Neural progenitor cell (in vitro differentiated cells): Measurements from ENCODE around the gene DNASE2. TPM values are rescaled to one million over a fixed set of nuclear protein-coding genes. Genes with fewer than 3 reads are reported as not detected.
A peak's percentile ranks its signal among the peaks of the same experiment; 100 is the strongest.

Source experiments
- DNase-seq: peaks from one replicate; pipeline ENCODE4 v3.0.0-alpha.2; 2016; ENCODE audit warnings: low spot score
- H2AFZ ChIP-seq: fragments of 200-600 bp; sonication (generic); replicated peaks from 2 replicates; pipeline ENCODE4 v1.6.1; 2016; ENCODE audit warnings: antibody characterized with exemption
- H3F3A ChIP-seq: fragments of 200-600 bp; sonication (generic); 2 replicates; pipeline ENCODE4 v1.6.1; 2016; ENCODE audit warnings: antibody characterized with exemption, low read depth
- H3K27ac ChIP-seq: fragments of 200-600 bp; sonication (generic); 2 replicates; pipeline ENCODE4 v1.5.1; 2016; ENCODE audit warnings: mild to moderate bottlenecking
- H3K27me3 ChIP-seq: fragments of 200-600 bp; sonication (generic); 2 replicates; pipeline ENCODE4 v1.6.1; 2016; ENCODE audit warnings: mild to moderate bottlenecking, moderate library complexity
- H3K36me3 ChIP-seq: fragments of 200-600 bp; sonication (generic); 2 replicates; pipeline ENCODE4 v1.5.1; 2016
- H3K4me1 ChIP-seq: fragments of 200-600 bp; sonication (generic); 2 replicates; pipeline ENCODE4 v1.6.1; 2016; ENCODE audit warnings: mixed run types
- H3K4me2 ChIP-seq: fragments of 200-600 bp; sonication (generic); 2 replicates; pipeline ENCODE4 v1.6.1; 2016
- H3K4me3 ChIP-seq: fragments of 200-600 bp; sonication (generic); 2 replicates; pipeline ENCODE4 v1.5.1; 2016
- H3K79me2 ChIP-seq: fragments of 200-600 bp; sonication (generic); 2 replicates; pipeline ENCODE4 v1.6.1; 2016; ENCODE audit warnings: low read depth
- H3K9ac ChIP-seq: fragments of 200-600 bp; sonication (generic); 2 replicates; pipeline ENCODE4 v1.6.1; 2016
- H3K9me3 ChIP-seq: fragments of 200-600 bp; sonication (generic); 2 replicates; pipeline ENCODE4 v1.5.1; 2016; ENCODE audit warnings: low read depth
- H4K20me1 ChIP-seq: fragments of 200-600 bp; sonication (generic); 2 replicates; pipeline ENCODE4 v1.6.1; 2016; ENCODE audit warnings: low read depth
- H3K27ac Mint-ChIP-seq: 3 replicates; pipeline ENCODE4 v1.8.0; 2021; ENCODE audit warnings: mixed read lengths
- H3K27me3 Mint-ChIP-seq: 2 replicates; pipeline ENCODE4 v1.8.0; 2022; ENCODE audit warnings: low read depth, mild to moderate bottlenecking, inconsistent platforms, moderate library complexity, mixed read lengths; ENCODE audit not compliant: insufficient read depth
- H3K36me3 Mint-ChIP-seq: 3 replicates; pipeline ENCODE4 v1.8.0; 2021; ENCODE audit warnings: mixed read lengths
- H3K4me1 Mint-ChIP-seq: 3 replicates; pipeline ENCODE4 v1.8.0; 2021; ENCODE audit warnings: mixed read lengths
- H3K4me3 Mint-ChIP-seq: 3 replicates; pipeline ENCODE4 v1.8.0; 2021; ENCODE audit warnings: mild to moderate bottlenecking, moderate library complexity, mixed read lengths
- H3K9me3 Mint-ChIP-seq: 3 replicates; pipeline ENCODE4 v1.8.0; 2020; ENCODE audit warnings: mixed read lengths
- EZH2 ChIP-seq: fragments of 200-600 bp; sonication (generic); IDR thresholded peaks from 2 replicates; pipeline ENCODE4 v1.6.1; 2017; ENCODE audit warnings: antibody characterized with exemption, mild to moderate bottlenecking, moderate library complexity
- EZH2phosphoT487 ChIP-seq: fragments of 200-600 bp; sonication (generic); IDR thresholded peaks from 2 replicates; pipeline ENCODE4 v1.6.1; 2017; ENCODE audit warnings: antibody characterized with exemption
- total RNA-seq: library from RNA; depleted of rRNA; stranded (reverse); fragments of >200 nt; gene quantifications from 2 replicates; pipeline ENCODE4 v1.2.3, GENCODE V29; 2015; ENCODE audit warnings: low replicate concordance
- TF ChIP-seq, protein P1 (sequence below): fragments of 200-600 bp; sonication (generic); IDR thresholded peaks from 2 replicates; pipeline ENCODE4 v1.5.1; 2017; ENCODE audit warnings: antibody characterized with exemption, mild to moderate bottlenecking

DNASE2 gene
- total RNA-seq, 1 donor from 2014 or later = 8.7 TPM

DNA sequence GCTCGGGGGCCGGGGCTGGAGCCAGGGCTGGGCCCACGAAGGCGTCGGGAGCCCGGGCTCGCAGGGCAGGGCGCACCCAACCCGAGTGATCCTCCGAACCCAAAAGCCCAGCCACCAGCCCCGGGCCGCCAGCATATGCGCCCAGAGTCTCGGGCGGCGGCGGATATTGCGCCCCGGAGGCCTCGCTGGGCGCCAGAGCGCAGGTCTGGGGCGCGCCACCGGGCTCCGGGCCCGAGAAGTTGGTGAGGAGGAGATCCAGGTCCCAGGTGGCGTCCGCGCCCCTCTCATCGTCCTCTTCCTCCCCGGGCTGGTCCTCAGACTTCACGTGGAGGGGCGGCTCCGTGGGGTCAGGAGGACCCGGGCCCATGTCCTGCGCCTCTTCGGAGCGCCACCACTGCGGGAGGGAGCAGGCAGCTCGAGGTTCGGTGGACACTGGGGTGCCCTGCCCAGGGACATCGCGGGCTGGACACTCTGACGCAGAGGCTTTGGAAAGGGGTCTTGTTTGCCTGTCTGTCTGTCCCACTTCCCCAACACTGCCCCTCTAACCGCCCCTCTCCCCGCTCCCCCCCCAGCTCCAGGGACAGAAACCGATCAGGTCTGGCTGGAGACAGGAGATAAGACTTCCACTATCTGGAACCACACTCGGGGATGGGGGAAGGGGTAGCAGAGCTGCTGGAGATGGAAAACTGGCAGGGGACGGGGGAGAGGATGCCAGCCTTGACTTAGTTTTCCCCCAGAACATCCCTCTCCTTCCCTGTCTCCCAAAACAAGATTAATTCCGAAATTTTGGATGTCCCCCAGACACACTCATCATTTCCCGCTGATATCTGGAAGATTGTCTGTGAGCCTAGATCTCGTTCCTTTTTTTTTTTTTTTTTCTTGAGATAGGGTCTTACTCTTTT, 4.8 kb upstream of the DNASE2 start:
- Histone ChIP-seq H3K9me3 (peaks cover 3% of the 10 kb centered on the region), H3K4me2 (peak overlapping the region; percentile 85), H3K27me3 (peaks cover 58% of the 10 kb centered on the region), H3K79me2 (peaks cover 4% of the 10 kb centered on the region), H3K36me3 (no peaks in the 10 kb centered on the region), H3K4me1 (peaks cover 3% of the 10 kb centered on the region), H2AFZ (peak overlapping the region; percentile 89), H3K27ac (no peak overlapping the region), H3K4me3 (peak overlapping the region; percentile 61), H3F3A (peaks cover 39% of the 10 kb centered on the region), H3K9ac (no peak overlapping the region), H4K20me1 (no peaks in the 10 kb centered on the region)
- H3K4me1 Mint-ChIP-seq = peaks cover 18% of the 10 kb centered on the region
- peak overlapping the region; percentile 71 for H3K4me3 Mint-ChIP-seq
- H3K27ac Mint-ChIP-seq = no peak overlapping the region
- no peak for TF ChIP-seq EZH2phosphoT487
- TF ChIP-seq, protein P1, sequence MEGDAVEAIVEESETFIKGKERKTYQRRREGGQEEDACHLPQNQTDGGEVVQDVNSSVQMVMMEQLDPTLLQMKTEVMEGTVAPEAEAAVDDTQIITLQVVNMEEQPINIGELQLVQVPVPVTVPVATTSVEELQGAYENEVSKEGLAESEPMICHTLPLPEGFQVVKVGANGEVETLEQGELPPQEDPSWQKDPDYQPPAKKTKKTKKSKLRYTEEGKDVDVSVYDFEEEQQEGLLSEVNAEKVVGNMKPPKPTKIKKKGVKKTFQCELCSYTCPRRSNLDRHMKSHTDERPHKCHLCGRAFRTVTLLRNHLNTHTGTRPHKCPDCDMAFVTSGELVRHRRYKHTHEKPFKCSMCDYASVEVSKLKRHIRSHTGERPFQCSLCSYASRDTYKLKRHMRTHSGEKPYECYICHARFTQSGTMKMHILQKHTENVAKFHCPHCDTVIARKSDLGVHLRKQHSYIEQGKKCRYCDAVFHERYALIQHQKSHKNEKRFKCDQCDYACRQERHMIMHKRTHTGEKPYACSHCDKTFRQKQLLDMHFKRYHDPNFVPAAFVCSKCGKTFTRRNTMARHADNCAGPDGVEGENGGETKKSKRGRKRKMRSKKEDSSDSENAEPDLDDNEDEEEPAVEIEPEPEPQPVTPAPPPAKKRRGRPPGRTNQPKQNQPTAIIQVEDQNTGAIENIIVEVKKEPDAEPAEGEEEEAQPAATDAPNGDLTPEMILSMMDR = peak; percentile 12
- H3K9me3 Mint-ChIP-seq = peaks cover 11% of the 10 kb centered on the region
- DNase-seq = peak; percentile 34
- peaks cover 4% of the 10 kb centered on the region for H3K36me3 Mint-ChIP-seq
- H3K27me3 Mint-ChIP-seq = peaks cover 50% of the 10 kb centered on the region

DNA sequence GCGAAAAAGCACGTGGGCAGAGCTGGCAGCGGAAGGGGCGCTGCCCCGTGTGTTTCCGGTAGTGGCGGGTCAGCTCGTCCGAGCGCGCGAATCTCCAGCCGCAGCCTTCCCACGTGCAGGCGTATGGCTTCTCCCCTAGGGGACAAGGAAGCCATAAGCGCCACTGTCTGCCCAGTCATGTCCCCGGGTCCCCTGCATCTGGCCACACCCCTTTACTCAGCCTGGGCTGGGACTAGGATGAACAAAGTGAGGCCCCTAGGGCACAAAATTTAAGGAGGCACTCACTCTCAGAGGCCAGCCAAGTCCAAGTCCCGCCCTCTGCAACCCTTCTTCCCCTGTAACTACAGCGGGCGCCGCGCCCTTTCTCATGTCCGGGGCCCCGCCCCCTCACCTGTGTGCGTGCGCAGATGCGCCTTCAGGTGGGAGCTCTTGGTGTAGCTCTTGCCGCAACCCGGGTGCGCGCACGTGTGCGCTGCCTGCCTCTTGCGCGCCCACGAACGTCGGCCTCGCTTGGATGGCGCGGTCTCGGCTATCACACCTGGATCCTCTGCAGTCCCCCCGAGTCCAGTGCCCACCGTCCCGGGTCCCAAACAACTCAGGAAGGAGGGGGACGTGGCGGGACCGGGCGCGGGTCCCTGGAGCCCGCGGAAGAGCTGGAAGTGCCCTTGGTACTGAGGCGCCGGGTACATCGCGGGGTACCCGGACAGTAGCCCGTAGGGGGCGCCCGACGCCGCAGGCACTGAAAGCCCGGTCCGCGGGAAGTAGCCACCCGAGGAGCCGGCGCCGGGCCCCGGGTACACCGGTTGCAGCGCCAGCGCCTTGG, 3.9 kb upstream of the DNASE2 start:
- peaks cover 66% of the 10 kb centered on the region for H3K27me3 ChIP-seq
- peaks cover 3% of the 10 kb centered on the region for H3K79me2 ChIP-seq
- H4K20me1 ChIP-seq = no peaks in the 10 kb centered on the region
- peak overlapping the region; percentile 85 for H3K4me2 ChIP-seq
- peak overlapping the region; percentile 61 for H3K4me3 ChIP-seq
- peak overlapping the region; percentile 89 for H2AFZ ChIP-seq
- Mint-ChIP-seq H3K36me3 (peaks cover 4% of the 10 kb centered on the region), H3K27ac (no peak overlapping the region), H3K4me1 (peaks cover 18% of the 10 kb centered on the region), H3K9me3 (peaks cover 11% of the 10 kb centered on the region), H3K27me3 (peaks cover 54% of the 10 kb centered on the region), H3K4me3 (peak overlapping the region; percentile 60)
- peaks cover 6% of the 10 kb centered on the region for H3K4me1 ChIP-seq
- no peak overlapping the region for H3K9ac ChIP-seq
- DNase-seq = peak; percentile 87
- H3F3A ChIP-seq = peaks cover 45% of the 10 kb centered on the region
- H3K27ac ChIP-seq = no peak overlapping the region
- TF ChIP-seq EZH2phosphoT487 (peak; percentile 29), EZH2 (peak; percentile 23)
- TF ChIP-seq, protein P1 = peak; percentile 72
- no peaks in the 10 kb centered on the region for H3K36me3 ChIP-seq
- peaks cover 3% of the 10 kb centered on the region for H3K9me3 ChIP-seq

DNA sequence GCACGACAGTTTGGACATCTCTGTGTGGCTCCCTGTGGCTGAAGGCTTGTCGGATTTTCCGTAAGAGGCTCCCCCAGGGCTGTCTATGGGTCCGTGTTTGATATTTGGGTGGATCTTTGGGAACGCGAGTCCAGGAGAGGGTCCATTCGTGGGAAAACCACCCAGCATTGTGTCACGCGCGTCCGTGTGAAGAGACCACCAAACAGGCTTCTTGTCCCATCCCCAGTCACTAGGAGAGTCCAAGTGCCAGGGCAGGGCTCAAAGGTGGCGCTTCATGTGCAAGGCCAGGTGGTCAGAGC, 3.3 kb upstream of the DNASE2 start:
- Histone ChIP-seq H3K4me3 (peak overlapping the region; percentile 61), H3F3A (peaks cover 42% of the 10 kb centered on the region), H3K27me3 (peaks cover 67% of the 10 kb centered on the region), H3K9ac (no peak overlapping the region), H3K4me1 (peaks cover 3% of the 10 kb centered on the region), H3K9me3 (peaks cover 3% of the 10 kb centered on the region), H2AFZ (peak overlapping the region; percentile 89), H3K36me3 (no peaks in the 10 kb centered on the region), H3K27ac (no peak overlapping the region), H4K20me1 (no peaks in the 10 kb centered on the region), H3K79me2 (no peaks in the 10 kb centered on the region), H3K4me2 (peak overlapping the region; percentile 85)
- H3K36me3 Mint-ChIP-seq = peaks cover 4% of the 10 kb centered on the region
- TF ChIP-seq, protein P1 = no peak
- TF ChIP-seq EZH2 (no peak), EZH2phosphoT487 (no peak)
- peaks cover 16% of the 10 kb centered on the region for H3K4me1 Mint-ChIP-seq
- H3K9me3 Mint-ChIP-seq = peaks cover 11% of the 10 kb centered on the region
- peak overlapping the region; percentile 55 for H3K4me3 Mint-ChIP-seq
- no peak for DNase-seq
- H3K27me3 Mint-ChIP-seq = peaks cover 54% of the 10 kb centered on the region
- no peak overlapping the region for H3K27ac Mint-ChIP-seq
